ENCODE results near the gene TESK1.

Gene TESK1, protein sequence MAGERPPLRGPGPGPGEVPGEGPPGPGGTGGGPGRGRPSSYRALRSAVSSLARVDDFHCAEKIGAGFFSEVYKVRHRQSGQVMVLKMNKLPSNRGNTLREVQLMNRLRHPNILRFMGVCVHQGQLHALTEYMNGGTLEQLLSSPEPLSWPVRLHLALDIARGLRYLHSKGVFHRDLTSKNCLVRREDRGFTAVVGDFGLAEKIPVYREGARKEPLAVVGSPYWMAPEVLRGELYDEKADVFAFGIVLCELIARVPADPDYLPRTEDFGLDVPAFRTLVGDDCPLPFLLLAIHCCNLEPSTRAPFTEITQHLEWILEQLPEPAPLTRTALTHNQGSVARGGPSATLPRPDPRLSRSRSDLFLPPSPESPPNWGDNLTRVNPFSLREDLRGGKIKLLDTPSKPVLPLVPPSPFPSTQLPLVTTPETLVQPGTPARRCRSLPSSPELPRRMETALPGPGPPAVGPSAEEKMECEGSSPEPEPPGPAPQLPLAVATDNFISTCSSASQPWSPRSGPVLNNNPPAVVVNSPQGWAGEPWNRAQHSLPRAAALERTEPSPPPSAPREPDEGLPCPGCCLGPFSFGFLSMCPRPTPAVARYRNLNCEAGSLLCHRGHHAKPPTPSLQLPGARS

GRCh38 chr9:35604578-35605350, at the start of gene TESK1:
TESK1 (plus strand) TSS chr9:35605262; CDS start chr9:35605620, 358 bp downstream.
- DNase-seq, result peak; percentile 32 to 55

GRCh38 chr9:35555881-35556280, 49.2 kb upstream of the TESK1 start:
- DNase-seq, result no peak

DNA sequence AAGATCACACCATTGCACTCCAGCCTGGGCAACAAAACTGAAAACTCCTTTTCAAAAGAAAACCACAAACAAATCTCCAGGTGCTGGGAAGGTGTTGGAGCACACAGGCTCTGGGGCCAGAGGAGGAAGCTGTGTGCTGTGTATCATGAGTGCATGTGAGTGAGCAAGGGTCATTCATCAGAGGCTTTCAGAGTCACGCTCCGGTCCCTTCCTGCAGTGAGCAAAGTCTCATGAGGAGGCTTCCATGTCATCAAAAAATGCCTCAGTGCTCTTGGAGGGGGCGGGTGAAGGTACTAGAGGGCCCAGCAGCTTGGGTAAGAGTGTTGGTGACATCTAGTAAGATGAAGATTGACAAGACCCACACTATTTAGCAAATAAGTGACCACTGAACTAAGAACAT, 48.3 kb upstream of the TESK1 start:
- no peak for DNase-seq

DNA sequence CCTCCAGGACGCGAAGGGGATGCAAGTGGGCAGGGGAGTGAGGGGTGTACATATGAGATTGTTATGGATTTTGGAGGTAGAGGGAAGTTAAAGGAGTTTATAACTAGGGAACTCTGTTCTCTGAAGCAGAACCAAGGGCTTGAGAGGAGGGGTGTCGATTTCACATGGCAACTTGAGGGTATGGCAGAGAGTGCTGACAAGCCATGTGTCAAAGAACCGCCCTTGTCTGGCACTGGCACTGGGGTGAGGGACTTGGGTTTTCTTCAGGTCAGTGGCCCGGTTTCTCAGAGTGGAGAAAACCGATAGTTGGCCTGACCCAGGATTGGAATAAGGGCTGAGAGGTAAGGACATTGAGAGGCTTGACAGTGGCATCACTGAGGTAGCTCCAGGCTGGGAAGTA, 47.7 kb upstream of the TESK1 start:
- DNase-seq, result no peak

DNA sequence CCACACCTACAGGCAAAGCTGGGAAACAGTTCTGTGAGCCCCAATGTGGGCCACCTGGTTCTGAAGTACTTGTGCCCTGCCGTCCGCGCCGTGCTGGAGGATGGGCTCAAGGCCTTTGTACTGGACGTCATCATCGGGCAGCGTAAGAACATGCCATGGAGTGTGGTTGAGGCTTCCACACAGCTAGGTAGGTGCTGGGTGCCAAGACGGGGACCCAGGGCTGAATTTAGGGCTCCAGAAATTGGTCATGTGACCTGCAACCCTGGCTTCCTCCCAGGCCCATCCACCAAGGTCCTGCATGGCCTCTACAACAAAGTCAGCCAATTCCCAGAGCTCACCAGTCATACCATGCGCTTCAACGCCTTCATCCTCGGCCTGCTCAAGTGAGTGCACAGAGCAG, 46.9 kb upstream of the TESK1 start:
- no peak for DNase-seq

- DNase-seq, result no peak
Observed at GRCh38 chr9:35559792-35560530, 45.1 kb upstream of the TESK1 start.

- DNase-seq, result no peak
Observed at GRCh38 chr9:35560625-35561337, 44.3 kb upstream of the TESK1 start.

- no peak for DNase-seq
Observed at GRCh38 chr9:35561468-35562261, 43.4 kb upstream of the TESK1 start.

DNA sequence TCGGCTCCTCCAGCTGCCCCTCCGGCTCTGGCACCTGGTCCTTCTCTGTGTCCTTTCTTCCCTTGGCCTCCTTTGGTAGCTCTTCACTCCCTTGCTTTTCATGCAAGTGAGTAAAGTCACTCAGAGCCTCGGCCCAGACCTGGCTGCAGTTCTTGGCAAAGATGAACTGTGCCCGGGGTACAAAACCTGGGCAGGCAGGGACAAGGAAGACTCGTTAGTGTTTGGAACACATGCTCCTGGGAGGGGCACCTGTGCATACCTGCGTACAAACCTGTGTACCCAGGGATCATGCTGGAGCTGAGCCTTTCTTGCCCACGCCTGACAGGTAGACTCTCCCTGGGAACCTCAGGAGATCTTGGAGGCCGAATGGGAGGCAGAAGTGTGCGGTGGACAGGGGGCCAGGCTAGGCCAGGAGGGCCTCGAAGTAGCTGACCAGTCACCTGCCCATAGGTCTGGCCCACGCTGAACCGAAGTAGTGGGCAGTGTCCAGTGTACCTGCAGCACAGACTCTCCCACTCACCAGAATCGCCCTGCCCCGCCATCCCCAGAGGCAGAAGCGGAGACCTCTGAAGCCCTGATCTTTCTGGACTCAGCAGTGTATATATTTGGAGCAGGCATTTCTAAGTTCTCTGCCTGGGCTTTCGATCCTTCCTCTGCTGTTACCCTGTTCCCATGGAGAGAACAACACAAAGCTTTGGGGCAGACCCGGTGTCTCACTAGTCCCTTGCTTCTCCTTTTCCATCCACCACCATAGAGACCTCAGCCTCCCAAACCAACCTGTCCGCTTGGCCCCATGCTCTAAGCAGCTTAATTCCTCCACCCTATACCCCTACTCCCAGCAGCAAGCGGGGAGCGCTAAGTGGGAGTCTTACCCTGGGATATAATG, 41.9 kb upstream of the TESK1 start:
- no peak for DNase-seq

- DNase-seq, result no peak
Observed at GRCh38 chr9:35563791-35564197, 41.3 kb upstream of the TESK1 start.

- no peak for DNase-seq
Observed at GRCh38 chr9:35564658-35565061, 40.4 kb upstream of the TESK1 start.

DNA sequence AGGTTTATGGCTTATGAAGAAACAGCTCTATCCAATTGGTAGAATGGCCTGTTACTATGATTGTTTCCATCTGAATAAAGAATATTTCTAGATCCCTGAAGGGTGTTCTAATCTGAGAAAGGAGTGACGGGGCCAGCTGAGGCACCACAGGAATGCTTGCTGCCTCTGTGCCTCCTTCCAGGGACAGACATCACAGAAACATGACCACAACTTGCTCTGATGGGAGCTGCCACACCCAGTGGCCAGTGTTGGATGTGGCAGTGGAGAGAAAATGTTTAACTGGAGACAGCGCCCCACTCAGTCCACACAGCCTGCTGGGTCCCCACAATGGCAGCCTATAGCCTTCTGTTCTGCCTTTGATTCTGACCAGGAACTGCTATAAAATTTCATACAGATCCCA, 38.6 kb upstream of the TESK1 start:
- no peak for DNase-seq

DNA sequence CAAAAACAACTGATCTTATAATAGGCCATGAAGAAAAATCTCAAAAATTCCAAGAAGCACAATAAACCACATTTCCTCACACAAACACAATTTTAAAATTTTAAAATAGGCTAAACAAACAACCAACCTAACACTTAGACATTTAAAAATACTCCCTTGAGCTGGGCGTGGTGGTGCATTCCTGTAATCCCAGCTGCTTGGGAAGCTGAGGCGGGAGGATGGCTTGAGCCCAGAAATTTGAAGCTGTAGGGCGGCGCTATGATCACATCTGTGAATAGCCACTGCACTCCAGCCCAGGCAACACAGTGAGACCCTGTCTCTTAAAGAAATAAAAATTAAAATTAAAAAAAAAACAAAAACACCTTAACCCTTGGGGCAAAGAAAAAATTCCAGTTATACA, 36.9 kb upstream of the TESK1 start:
- DNase-seq, result no peak

- no peak for DNase-seq
Observed at GRCh38 chr9:35569206-35569605, 35.9 kb upstream of the TESK1 start.

DNA sequence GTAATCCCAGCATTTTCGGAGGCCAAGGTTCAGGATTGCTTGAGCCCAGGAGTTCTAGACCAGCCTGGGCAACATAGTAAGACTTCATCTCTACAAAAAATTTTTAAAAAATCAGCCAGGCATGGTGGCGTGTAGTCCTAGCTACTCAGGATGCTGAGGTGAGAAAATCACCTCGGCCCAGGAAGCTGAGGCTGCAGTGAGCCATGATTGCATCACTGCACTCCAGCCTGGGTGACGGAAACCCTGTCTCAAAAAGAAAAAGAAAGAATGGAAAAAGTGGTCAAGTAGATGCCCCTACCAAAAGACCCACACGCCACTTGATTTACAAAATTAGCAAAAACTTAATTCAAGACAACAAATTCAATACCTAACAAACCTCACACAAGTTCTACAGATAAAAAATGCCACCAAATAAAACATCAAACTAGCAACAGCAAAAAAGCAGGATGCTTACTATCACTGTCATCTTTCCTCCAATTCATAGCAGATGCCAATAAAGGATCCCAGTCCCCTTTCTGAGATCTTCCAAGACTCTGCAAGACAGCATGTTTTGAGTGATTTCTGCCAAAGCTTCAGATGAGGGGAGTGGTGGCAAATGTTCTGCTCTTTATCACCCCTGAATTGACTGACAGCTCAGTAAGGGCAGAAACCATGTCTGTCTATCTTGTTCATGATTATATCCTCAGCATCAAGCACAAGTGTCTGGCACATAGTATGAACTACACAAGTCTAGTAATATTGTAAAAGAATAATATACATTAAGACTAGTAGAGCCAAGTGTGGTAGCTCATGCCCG, 34.2 kb upstream of the TESK1 start:
- DNase-seq, result no peak

GRCh38 chr9:35574578-35575122, 30.4 kb upstream of the TESK1 start:
- no peak for DNase-seq

- no peak for DNase-seq
Observed at GRCh38 chr9:35575478-35575877, 29.6 kb upstream of the TESK1 start.

DNA sequence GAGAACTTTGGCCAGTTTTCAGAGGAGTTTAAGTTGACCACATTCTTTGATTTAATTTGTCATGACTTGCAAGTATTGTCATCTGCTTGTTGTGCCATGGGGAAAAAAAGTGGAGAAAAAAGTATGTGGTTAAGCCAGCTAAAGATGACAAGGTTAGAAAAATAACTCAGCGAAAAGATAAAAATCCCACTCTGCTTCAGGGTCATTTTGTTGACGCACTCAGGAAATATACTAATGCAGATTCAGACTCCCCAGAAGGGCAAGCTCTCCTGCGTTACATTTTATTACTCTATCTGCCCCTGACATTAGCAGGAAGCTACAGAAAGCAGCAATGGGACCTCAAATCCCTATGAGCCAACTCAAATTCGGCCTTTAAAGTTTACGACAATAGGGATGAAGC, 27.6 kb upstream of the TESK1 start:
- DNase-seq, result no peak

- no peak for DNase-seq
Observed at GRCh38 chr9:35579130-35579529, 25.9 kb upstream of the TESK1 start.

Data from SW 1271 (cell line).